Prostate gland (tissue), 2 donors: ENCODE results near the gene TMEM108. TPM values are rescaled to one million over a fixed set of nuclear protein-coding genes. Genes with fewer than 3 reads are reported as not detected.

Source experiments
- DNase-seq: peaks from one replicate; pipeline ENCODE4 v3.0.0-alpha.2; 2019; ENCODE audit warnings: low spot score
- H3K27ac ChIP-seq, 2 donors: fragments of 200-600 bp; sonication (generic); 2 replicates each; pipeline ENCODE4 v1.5.1; 2017 to 2019
- H3K27me3 ChIP-seq: fragments of 200-600 bp; sonication (generic); replicated peaks from 2 replicates; pipeline ENCODE4 v1.5.1; 2019; ENCODE audit not compliant: insufficient read depth
- H3K36me3 ChIP-seq, 2 donors: fragments of 200-600 bp; sonication (generic); 1 replicate in 1 of 2; 2 replicates in 1 of 2; pipeline versions ENCODE4 v1.5.1 to v1.8.1; 2017 to 2019
- H3K4me1 ChIP-seq: fragments of 200-600 bp; sonication (generic); replicated peaks from 2 replicates; pipeline ENCODE4 v1.5.1; 2019
- H3K4me3 ChIP-seq, 2 donors: fragments of 200-600 bp; sonication (generic); 2 replicates each; pipeline ENCODE4 v1.5.1; 2017 to 2019
- H3K9me3 ChIP-seq: fragments of 200-600 bp; sonication (generic); 2 replicates; pipeline ENCODE4 v1.5.1; 2017
- POLR2A ChIP-seq: fragments of 450-650 bp; IDR thresholded peaks from one replicate; pipeline ENCODE4 v1.6.1; 2016; ENCODE audit warnings: antibody characterized with exemption, mild to moderate bottlenecking
- POLR2AphosphoS5 ChIP-seq: sonication (generic); formaldehyde crosslinking; IDR thresholded peaks from one replicate; pipeline ENCODE4 v1.6.1; 2017; ENCODE audit warnings: antibody characterized with exemption
- WGBS: methylation state at CpG from one replicate; pipeline ENCODE4 v1.1.5; 2018; 5-methylcytosine and 5-hydroxymethylcytosine counted together
- intact Hi-C: fragments of 100-400 bp; cut with DNase I; formaldehyde crosslinking; loops from one replicate; pipeline ENCODE4 v1.14.2; 2022
- total RNA-seq, 2 donors: library from RNA; depleted of rRNA; stranded (reverse); fragments of >200 nt; gene quantifications; one replicate each; pipeline ENCODE4 v1.1.0, GENCODE V29; 2016
- TF ChIP-seq, protein P1 (sequence below), 4 experiments: fragments of 200-600 bp in 2 of 4; fragments of 450-650 bp in 2 of 4; sonication (generic) in 2 of 4; IDR thresholded peaks; 1 replicate in 3 of 4; 2 replicates in 1 of 4; pipeline ENCODE4 v1.5.1; 2016 to 2019; ENCODE audit warnings: antibody characterized with exemption in 4 of 4, mild to moderate bottlenecking in 2 of 4, moderate library complexity in 2 of 4

Gene TMEM108
- total RNA-seq, 2 donors from 2014 or later: 8.1 TPM; not detected in 1

DNA sequence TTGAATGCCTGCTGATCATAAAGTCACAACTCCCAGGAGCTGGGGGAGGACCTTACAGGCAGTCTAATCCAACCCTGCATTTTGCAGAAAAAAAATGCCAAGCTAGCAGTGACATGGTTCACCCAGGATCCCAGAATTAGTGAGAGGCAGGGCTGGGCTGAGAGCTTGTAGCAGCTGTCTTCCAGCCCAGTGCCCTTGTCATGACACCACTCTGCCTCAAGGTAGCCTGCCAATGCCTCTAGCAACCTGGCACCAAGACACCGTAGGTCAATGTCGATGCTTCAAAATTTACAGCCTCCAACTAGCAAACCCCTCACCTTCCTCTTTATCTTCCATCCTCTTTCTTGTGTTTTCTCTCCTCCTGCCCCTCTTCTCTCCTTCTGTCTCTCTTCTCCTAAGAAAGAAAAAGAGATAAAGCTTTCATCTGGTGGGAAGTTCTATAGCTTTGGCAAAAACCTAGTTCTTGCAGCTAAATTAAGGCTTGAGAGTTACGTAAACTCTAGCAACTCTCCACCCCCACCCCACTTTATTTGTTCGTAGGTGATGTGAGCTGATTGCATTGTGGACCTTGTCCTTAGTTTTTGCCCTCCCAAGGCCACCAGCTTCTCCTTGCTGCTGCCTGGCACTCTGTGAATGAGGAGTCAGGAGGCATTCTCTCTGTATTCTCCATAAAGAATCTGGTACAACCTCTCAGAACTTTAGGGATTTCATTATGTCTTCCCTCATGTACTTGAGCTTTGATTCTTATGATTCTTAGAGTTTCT, 343.3 kb downstream of the TMEM108 start:
- no peaks in the 10 kb centered on the region for H3K4me1 ChIP-seq
- no peak for TF ChIP-seq POLR2AphosphoS5
- TF ChIP-seq, protein P1, sequence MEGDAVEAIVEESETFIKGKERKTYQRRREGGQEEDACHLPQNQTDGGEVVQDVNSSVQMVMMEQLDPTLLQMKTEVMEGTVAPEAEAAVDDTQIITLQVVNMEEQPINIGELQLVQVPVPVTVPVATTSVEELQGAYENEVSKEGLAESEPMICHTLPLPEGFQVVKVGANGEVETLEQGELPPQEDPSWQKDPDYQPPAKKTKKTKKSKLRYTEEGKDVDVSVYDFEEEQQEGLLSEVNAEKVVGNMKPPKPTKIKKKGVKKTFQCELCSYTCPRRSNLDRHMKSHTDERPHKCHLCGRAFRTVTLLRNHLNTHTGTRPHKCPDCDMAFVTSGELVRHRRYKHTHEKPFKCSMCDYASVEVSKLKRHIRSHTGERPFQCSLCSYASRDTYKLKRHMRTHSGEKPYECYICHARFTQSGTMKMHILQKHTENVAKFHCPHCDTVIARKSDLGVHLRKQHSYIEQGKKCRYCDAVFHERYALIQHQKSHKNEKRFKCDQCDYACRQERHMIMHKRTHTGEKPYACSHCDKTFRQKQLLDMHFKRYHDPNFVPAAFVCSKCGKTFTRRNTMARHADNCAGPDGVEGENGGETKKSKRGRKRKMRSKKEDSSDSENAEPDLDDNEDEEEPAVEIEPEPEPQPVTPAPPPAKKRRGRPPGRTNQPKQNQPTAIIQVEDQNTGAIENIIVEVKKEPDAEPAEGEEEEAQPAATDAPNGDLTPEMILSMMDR (IDR thresholded peaks at IDR 0.05): no peak
- TF ChIP-seq POLR2A: no peak
- no peaks in the 10 kb centered on the region for H3K27me3 ChIP-seq
- WGBS: 67% methylated on average over 4 of the region's 4 CpGs
- no peaks in the 10 kb centered on the region for H3K36me3 ChIP-seq
- intact Hi-C loops: loop anchor here (5.0 kb wide), 1 partner anchor 649 kb away; no protein-coding TSS in a partner anchor
- DNase-seq: no peak
- H3K27ac ChIP-seq: no peak overlapping the region
- H3K9me3 ChIP-seq: no peaks in the 10 kb centered on the region
- no peak overlapping the region for H3K4me3 ChIP-seq

DNA sequence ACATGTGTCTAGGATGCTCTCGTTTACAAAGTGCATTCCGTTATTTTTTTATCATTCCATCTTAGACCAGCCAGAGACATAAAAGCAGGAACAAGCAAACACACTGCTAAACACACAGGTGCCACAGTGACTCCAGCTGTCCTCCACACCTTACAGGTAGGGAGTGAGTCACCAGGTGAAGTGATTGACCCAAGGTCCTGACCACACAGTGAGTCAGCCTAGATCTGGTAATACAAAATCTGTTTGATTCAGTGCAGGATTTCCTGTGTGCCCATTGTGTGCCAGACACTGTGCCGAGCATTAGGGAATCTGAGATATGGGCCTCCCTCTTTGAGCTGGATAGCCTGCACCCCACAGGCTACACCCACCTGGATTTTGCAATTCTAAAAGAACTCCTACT, 345.0 kb downstream of the TMEM108 start:
- DNase-seq: no peak
- WGBS: 79% methylated on average over 3 of the region's 3 CpGs

DNA sequence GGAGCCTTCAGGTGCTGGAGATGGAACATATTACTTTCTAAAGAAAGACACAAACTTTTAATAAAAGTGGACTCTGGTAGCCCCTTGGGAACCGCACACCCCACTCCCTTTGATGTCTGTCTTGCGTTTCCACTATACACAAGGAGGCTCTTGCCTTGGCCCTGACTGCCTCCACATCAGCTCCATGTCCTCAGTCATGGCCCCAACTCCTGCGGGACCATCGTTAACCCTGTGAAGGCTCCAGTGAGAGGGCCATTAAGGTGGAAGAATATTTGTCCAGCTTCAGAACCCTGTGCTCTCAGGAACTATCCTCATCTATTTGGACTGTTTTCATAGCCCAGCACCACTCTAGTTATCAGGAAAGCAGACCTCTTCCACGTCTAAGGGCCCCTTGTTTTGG, 345.6 kb downstream of the TMEM108 start:
- no peaks in the 10 kb centered on the region for H3K27me3 ChIP-seq
- no peaks in the 10 kb centered on the region for H3K36me3 ChIP-seq
- intact Hi-C loops: loop anchor here (5.0 kb wide), 1 partner anchor 651 kb away; no protein-coding TSS in a partner anchor
- H3K27ac ChIP-seq: no peak overlapping the region
- TF ChIP-seq POLR2AphosphoS5 (no peak), POLR2A (no peak)
- TF ChIP-seq, protein P1 (IDR thresholded peaks at IDR 0.05): no peak
- no peak overlapping the region for H3K4me3 ChIP-seq
- no peak for DNase-seq
- no peaks in the 10 kb centered on the region for H3K9me3 ChIP-seq
- no peaks in the 10 kb centered on the region for H3K4me1 ChIP-seq
- WGBS: 82% methylated on average over 5 of the region's 5 CpGs

More for the DNA sequence above, 345.0 kb downstream of the TMEM108 start:
- Histone ChIP-seq H3K27ac (no peak overlapping the region), H3K27me3 (no peaks in the 10 kb centered on the region), H3K4me3 (no peak overlapping the region), H3K4me1 (no peaks in the 10 kb centered on the region), H3K9me3 (no peaks in the 10 kb centered on the region), H3K36me3 (no peaks in the 10 kb centered on the region)
- intact Hi-C loops: loop anchor here (5.0 kb wide), 1 partner anchor 651 kb away; no protein-coding TSS in a partner anchor
- TF ChIP-seq POLR2A: no peak
- TF ChIP-seq POLR2AphosphoS5: no peak
- TF ChIP-seq, protein P1 (IDR thresholded peaks at IDR 0.05): no peak

DNA sequence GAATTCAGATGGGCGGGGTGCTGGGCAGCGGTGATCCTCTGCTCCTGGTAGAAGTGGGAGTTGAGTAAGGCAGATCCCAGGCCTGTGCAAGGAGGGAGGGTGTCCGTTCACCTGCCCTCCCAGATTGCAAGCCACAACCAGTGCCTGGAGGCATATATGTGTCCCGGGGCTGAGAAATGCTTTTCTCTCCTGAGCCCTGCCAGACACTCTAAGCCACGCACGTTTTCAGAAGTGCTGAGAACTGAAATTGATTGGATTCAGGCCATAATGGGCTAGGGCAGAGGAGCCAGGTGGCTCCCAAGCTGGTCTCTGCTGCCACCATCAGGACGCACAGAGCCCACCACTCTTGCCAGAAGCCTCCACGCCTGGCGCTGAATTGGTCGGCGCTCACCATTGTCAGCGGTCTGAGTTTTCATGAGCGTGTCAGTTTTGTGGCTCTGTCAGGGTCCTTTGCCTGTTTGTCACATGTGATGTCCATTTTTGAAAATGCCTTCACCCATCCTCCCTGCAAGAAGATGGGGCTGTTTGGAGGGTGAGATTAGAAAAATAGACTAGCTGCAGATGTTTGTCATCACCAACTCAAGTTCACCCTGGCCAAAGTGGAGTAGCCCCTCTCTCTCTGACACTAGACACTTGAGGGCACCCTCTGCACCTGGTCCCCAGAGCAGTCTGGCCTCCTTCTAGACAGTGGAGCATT, 346.3 kb downstream of the TMEM108 start:
- TF ChIP-seq, protein P1 (IDR thresholded peaks at IDR 0.05): peak; percentile 49 to 76 (median 69)
- TF ChIP-seq POLR2A: no peak
- TF ChIP-seq POLR2AphosphoS5: peak; percentile 6
- intact Hi-C loops: loop anchor here (5.0 kb wide), 1 partner anchor 652 kb away; no protein-coding TSS in a partner anchor
- WGBS: 18% methylated on average over 11 of the region's 13 CpGs
- no peaks in the 10 kb centered on the region for H3K27me3 ChIP-seq
- H3K4me3 ChIP-seq: no peak overlapping the region
- H3K9me3 ChIP-seq: no peaks in the 10 kb centered on the region
- DNase-seq: peak; percentile 48
- H3K36me3 ChIP-seq: no peaks in the 10 kb centered on the region
- H3K4me1 ChIP-seq: no peaks in the 10 kb centered on the region
- H3K27ac ChIP-seq: no peak overlapping the region
